DND-41 (cell line): ENCODE measurements around the gene CCL11.

ENCODE experiments used
- ATAC-seq: fragments of 200-7000 bp; cut with Tn5 transposase; 3 replicates; pipeline ENCODE4 v1.9.1; 2021; ENCODE audit warnings: low read depth; ENCODE audit not compliant: insufficient read depth
- DNase-seq: peaks from one replicate; pipeline ENCODE4 v3.0.0-alpha.2; 2020
- H2AFZ ChIP-seq: 2 replicates; pipeline ENCODE4 v1.6.0; 2012; ENCODE audit warnings: low read depth, low read length
- H3K27ac ChIP-seq: 2 replicates; pipeline ENCODE4 v1.5.1; 2012; ENCODE audit warnings: low read length, inconsistent platforms
- H3K27me3 ChIP-seq: fragments of 200-600 bp; sonication (generic); 2 replicates; pipeline ENCODE4 v1.6.0; 2012; ENCODE audit warnings: low read length, mild to moderate bottlenecking, inconsistent platforms; ENCODE audit not compliant: insufficient read depth, poor library complexity
- H3K36me3 ChIP-seq: 2 replicates; pipeline ENCODE4 v1.5.1; 2012; ENCODE audit warnings: low read length, inconsistent platforms; ENCODE audit not compliant: insufficient read depth
- H3K4me1 ChIP-seq: 2 replicates; pipeline ENCODE4 v1.5.1; 2012; ENCODE audit warnings: mild to moderate bottlenecking, low read length; ENCODE audit not compliant: insufficient read depth
- H3K4me2 ChIP-seq: 2 replicates; pipeline ENCODE4 v1.6.0; 2012; ENCODE audit warnings: mild to moderate bottlenecking, moderate library complexity, low read length, inconsistent platforms; ENCODE audit not compliant: insufficient read depth
- H3K4me3 ChIP-seq, 2 experiments: fragments of 200-600 bp in 1 of 2; shearing (Covaris generic) in 1 of 2; 2 replicates each; pipeline ENCODE4 v1.5.1; 2012 to 2016; ENCODE audit warnings: inconsistent platforms in 2 of 2, low read length in 2 of 2, mild to moderate bottlenecking in 2 of 2, low read depth in 1 of 2, moderate library complexity in 1 of 2
- H3K79me2 ChIP-seq: 2 replicates; pipeline ENCODE4 v1.6.0; 2012; ENCODE audit warnings: low read length, inconsistent platforms; ENCODE audit not compliant: insufficient read depth
- H3K9ac ChIP-seq: 2 replicates; pipeline ENCODE4 v1.6.0; 2012; ENCODE audit warnings: low read depth, mild to moderate bottlenecking, inconsistent platforms, low read length, moderate library complexity
- H3K9me3 ChIP-seq: 2 replicates; pipeline ENCODE4 v1.5.1; 2012; ENCODE audit warnings: low read length, moderate library complexity, mild to moderate bottlenecking, inconsistent platforms; ENCODE audit not compliant: insufficient read depth, severe bottlenecking
- H4K20me1 ChIP-seq: 2 replicates; pipeline ENCODE4 v1.6.0; 2012; ENCODE audit warnings: low read length; ENCODE audit not compliant: insufficient read depth
- EZH2 ChIP-seq: IDR thresholded peaks from 3 replicates; pipeline ENCODE4 v1.6.1; 2012; ENCODE audit warnings: borderline replicate concordance, low read depth, mild to moderate bottlenecking, moderate library complexity, low read length, inconsistent platforms; ENCODE audit not compliant: severe bottlenecking
- TF ChIP-seq, protein P1 (sequence below): IDR thresholded peaks from 2 replicates; pipeline ENCODE4 v1.5.1; 2012; ENCODE audit warnings: borderline replicate concordance, low read length, moderate library complexity, mild to moderate bottlenecking; ENCODE audit not compliant: poor library complexity, severe bottlenecking; ENCODE audit errors: extremely low read depth

The CCL11 gene

DNA sequence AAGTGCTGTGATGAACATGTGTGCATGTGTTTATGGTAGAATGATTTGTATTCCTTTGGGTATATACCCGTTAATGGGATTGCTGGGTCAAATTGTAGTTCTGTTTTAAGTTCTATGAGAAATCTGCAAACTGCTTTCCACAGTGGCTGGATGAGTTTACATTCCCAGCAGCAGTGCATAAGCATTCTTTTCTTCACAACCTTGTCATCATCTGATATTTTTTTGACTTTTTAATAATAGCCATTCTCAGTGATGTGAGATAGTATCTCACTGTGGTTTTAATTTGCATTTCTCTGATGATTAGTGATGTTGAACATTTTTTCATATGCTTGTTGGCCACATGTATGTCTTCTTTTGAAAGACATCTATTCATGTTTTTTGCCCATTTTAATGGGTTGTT is 52.2 kb downstream of the CCL11 start:
- TF ChIP-seq, protein P1, sequence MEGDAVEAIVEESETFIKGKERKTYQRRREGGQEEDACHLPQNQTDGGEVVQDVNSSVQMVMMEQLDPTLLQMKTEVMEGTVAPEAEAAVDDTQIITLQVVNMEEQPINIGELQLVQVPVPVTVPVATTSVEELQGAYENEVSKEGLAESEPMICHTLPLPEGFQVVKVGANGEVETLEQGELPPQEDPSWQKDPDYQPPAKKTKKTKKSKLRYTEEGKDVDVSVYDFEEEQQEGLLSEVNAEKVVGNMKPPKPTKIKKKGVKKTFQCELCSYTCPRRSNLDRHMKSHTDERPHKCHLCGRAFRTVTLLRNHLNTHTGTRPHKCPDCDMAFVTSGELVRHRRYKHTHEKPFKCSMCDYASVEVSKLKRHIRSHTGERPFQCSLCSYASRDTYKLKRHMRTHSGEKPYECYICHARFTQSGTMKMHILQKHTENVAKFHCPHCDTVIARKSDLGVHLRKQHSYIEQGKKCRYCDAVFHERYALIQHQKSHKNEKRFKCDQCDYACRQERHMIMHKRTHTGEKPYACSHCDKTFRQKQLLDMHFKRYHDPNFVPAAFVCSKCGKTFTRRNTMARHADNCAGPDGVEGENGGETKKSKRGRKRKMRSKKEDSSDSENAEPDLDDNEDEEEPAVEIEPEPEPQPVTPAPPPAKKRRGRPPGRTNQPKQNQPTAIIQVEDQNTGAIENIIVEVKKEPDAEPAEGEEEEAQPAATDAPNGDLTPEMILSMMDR: no peak
- TF ChIP-seq EZH2: no peak
- DNase-seq: no peak
- Histone ChIP-seq H3K4me3 (no peak overlapping the region), H3K4me1 (no peaks in the 10 kb centered on the region), H3K27ac (no peak overlapping the region), H3K36me3 (no peaks in the 10 kb centered on the region), H3K27me3 (no peaks in the 10 kb centered on the region), H4K20me1 (no peaks in the 10 kb centered on the region), H2AFZ (no peak overlapping the region), H3K4me2 (no peak overlapping the region), H3K9me3 (no peaks in the 10 kb centered on the region), H3K9ac (no peak overlapping the region), H3K79me2 (no peaks in the 10 kb centered on the region)
- no peak for ATAC-seq
